ENCODE results near the gene TDRD9.
"Not testable (repeated sequence)": the region's sequence is repeated elsewhere in the genome, so short reads cannot be mapped to it uniquely, and the experiment has no call there.

Gene TDRD9

DNA sequence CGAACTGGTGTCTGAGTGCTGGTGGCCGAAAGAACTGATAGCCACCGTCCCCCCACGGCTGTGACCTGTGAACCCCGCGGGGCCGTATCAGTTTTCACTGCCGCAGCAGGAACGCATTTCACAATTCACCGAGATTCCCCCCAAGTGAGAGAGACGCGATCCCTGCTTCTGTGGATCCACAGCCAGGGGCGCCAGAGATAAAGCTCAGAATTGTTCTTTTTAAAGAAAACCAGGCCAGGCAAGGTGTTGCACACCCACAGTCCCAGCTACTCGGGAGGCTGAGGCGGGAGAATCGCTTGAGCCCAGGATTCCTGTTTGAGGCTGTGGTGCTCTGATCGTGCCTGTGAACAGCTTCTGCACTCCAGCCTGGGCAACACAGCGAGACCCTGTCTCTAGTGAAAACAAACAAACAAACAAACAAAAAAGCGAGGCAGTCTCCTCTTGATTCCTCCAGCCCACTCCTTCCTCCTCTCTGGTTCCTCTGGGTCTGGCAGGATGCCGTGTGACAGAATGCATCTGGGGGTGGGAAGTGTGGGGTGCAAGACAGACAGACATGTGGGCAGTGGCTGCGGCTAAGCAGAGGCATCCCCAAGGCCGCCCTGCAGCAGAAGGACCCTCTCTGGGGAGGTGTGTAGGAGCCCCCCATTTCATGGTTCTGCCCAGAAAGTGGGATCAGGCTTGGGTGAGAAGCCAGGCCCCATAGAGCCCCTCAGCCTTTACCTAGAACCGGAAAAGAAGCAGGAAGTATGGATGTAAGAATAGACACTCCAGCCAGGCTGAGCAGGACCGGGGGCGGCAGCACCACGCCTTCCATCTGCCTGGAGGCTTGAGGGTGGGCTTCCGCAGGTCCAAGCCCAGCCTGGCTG lies 41.7 kb upstream of the TDRD9 start:
- H3K36me3 ChIP-seq (ENCODE audit: control insufficient read depth, insufficient read depth, low read length) = no peaks in the 10 kb centered on the region
- DNase-seq (ENCODE audit: extremely low read depth, insufficient read length) = no peak
- no peaks in the 10 kb centered on the region; the same call in 1 of the 2 replicates for H3K27me3 ChIP-seq (replicated peaks; ENCODE audit: control insufficient read depth, insufficient read depth, low read length)
- TF ChIP-seq, protein P1, sequence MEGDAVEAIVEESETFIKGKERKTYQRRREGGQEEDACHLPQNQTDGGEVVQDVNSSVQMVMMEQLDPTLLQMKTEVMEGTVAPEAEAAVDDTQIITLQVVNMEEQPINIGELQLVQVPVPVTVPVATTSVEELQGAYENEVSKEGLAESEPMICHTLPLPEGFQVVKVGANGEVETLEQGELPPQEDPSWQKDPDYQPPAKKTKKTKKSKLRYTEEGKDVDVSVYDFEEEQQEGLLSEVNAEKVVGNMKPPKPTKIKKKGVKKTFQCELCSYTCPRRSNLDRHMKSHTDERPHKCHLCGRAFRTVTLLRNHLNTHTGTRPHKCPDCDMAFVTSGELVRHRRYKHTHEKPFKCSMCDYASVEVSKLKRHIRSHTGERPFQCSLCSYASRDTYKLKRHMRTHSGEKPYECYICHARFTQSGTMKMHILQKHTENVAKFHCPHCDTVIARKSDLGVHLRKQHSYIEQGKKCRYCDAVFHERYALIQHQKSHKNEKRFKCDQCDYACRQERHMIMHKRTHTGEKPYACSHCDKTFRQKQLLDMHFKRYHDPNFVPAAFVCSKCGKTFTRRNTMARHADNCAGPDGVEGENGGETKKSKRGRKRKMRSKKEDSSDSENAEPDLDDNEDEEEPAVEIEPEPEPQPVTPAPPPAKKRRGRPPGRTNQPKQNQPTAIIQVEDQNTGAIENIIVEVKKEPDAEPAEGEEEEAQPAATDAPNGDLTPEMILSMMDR (IDR thresholded peaks at IDR 0.05; ENCODE audit: insufficient read depth, low read length, poor library complexity, severe bottlenecking) = no peak
- no peak overlapping the region for H3K4me3 ChIP-seq (replicated peaks; ENCODE audit: low read depth, low read length)

DNA sequence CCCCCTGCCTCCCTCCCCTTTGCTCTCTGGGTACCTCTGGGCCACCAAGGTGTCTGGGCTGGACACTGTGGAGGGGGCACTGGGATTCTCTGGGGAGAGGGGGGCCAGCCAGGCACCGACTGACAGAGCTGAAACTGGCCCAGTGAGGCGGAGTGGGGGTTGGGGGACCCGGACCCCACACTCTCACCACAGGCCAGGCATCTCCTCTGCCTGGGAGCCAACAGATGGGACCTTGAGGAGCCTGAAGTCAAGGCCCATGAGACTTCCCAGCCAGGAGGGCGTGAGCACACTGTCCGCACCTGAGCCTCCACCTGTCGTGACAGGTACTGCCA lies 41.1 kb upstream of the TDRD9 start:
- DNase-seq (ENCODE audit: extremely low read depth, insufficient read length) = no peak
- Histone ChIP-seq H3K27me3 (replicated peaks; ENCODE audit: control insufficient read depth, insufficient read depth, low read length) (no peaks in the 10 kb centered on the region; the same call in 1 of the 2 replicates), H3K36me3 (ENCODE audit: control insufficient read depth, insufficient read depth, low read length) (no peaks in the 10 kb centered on the region), H3K4me3 (replicated peaks; ENCODE audit: low read depth, low read length) (no peak overlapping the region)
- TF ChIP-seq, protein P1 (IDR thresholded peaks at IDR 0.05; ENCODE audit: insufficient read depth, low read length, poor library complexity, severe bottlenecking) = no peak

DNA sequence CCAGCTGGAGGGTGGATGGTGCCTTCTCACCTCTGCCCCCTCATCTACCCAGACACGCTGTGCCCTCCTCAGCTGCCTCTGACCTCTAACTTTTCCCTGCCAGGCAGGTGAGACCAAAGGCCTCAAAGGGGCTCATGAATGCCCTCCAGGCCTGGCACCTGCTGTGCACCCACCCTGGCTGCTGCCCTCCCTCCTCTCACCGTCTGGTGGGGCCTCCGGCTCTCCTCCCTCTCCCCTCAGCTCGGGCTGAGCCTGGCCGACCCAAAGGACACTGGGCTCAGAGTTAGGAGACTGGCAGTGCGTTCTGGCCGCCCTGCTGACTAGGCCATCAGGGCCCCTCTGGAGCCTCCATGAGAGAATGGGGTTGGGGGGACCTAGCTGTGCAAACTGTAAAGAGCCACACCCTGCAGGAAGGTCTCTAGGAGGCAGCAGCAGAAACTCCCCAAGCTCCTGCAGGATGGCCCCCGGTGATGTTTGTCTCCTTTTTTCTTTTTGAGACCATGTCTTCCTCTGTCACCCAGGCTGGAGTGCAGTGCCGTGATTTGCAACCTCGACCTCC lies 40.6 kb upstream of the TDRD9 start:
- Histone ChIP-seq H3K27me3 (replicated peaks; ENCODE audit: control insufficient read depth, insufficient read depth, low read length) (no peaks in the 10 kb centered on the region; the same call in 1 of the 2 replicates), H3K36me3 (ENCODE audit: control insufficient read depth, insufficient read depth, low read length) (no peaks in the 10 kb centered on the region), H3K4me3 (replicated peaks; ENCODE audit: low read depth, low read length) (no peak overlapping the region)
- TF ChIP-seq, protein P1 (IDR thresholded peaks at IDR 0.05; ENCODE audit: insufficient read depth, low read length, poor library complexity, severe bottlenecking) = no peak
- DNase-seq (ENCODE audit: extremely low read depth, insufficient read length) = no peak

DNA sequence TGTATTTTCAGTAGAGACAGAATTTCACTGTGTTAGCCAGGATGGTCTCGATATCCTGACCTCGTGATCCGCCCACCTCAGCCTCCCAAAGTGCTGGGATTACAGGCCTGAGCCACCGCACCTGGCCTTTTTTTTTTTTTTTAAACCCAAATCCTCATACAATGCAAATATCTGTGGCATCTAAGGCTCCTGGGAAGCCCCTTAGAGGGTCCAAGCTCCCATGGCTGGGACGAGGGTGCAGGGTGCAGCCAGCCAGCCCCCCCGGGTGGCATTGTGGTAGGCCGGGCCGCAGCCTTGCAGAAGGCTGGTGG lies 39.3 kb upstream of the TDRD9 start:
- DNase-seq (ENCODE audit: extremely low read depth, insufficient read length); H3K27me3 ChIP-seq (replicated peaks; ENCODE audit: control insufficient read depth, insufficient read depth, low read length); H3K36me3 ChIP-seq (ENCODE audit: control insufficient read depth, insufficient read depth, low read length); H3K4me3 ChIP-seq (replicated peaks; ENCODE audit: low read depth, low read length): not testable (repeated sequence)

DNA sequence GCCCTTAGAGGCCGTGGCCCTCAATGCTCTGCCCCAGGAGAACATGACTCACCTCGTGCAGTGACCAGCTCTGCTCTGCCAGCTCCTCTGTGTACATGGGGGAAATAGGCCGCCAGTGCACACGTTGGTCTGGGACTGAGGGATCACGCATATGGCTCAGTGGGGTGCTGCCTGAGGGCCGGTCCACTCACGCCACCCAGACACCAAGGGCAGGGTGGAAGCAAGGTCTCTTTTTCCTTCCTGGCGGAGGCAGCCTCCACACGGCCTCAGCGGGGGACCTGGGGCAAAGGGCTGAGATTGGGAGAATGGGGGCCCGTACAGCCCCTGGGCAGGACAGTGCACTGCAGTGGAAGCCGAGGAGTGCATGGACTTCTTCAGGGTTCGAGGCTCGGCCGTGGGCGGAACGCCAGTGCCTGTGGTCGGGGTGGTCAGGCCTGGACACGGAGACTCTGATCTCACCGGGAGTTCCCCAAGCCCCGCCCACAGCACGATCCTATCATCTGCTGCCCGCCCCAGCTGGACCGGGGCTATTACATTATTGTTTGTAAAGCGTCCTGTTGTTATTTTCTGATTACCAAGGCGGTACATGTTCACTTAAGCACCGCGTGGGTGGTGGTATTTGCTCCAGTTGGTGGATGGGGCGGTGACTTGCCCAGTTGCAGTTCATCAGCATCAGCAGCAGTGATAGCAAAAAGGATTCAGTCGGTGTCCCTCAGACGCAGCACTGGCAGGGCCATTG lies 38.8 kb upstream of the TDRD9 start:
- DNase-seq (ENCODE audit: extremely low read depth, insufficient read length) = no peak
- TF ChIP-seq, protein P1 (IDR thresholded peaks at IDR 0.05; ENCODE audit: insufficient read depth, low read length, poor library complexity, severe bottlenecking) = no peak
- H3K4me3 ChIP-seq (replicated peaks; ENCODE audit: low read depth, low read length) = no peak overlapping the region
- H3K27me3 ChIP-seq (replicated peaks; ENCODE audit: control insufficient read depth, insufficient read depth, low read length) = no peaks in the 10 kb centered on the region
- H3K36me3 ChIP-seq (ENCODE audit: control insufficient read depth, insufficient read depth, low read length) = no peaks in the 10 kb centered on the region

DNA sequence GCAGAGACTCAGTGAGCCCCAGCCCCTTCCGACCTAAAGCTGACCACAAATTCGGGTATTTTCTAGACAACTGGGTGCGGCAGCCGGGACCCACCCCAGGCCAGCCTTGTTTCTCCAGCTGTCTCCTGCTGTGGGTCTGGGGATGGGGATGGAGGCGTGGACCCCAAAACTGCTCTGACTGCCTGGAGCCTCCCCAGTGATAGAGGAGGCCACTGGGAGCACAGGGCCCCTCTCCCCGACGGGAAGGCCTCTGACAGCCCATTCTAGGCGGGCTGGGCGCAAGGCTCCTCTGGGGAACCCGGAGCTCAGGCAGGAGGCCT lies 38.2 kb upstream of the TDRD9 start:
- H3K27me3 ChIP-seq (replicated peaks; ENCODE audit: control insufficient read depth, insufficient read depth, low read length) = no peaks in the 10 kb centered on the region; the same call in 1 of the 2 replicates
- no peaks in the 10 kb centered on the region for H3K36me3 ChIP-seq (ENCODE audit: control insufficient read depth, insufficient read depth, low read length)
- H3K4me3 ChIP-seq (replicated peaks; ENCODE audit: low read depth, low read length) = no peak overlapping the region
- TF ChIP-seq, protein P1 (IDR thresholded peaks at IDR 0.05; ENCODE audit: insufficient read depth, low read length, poor library complexity, severe bottlenecking) = no peak
- DNase-seq (ENCODE audit: extremely low read depth, insufficient read length) = no peak

All from GM06990 (cell line).